Transverse colon (tissue), 4 donors: Measurements from ENCODE around the gene TMEM245.

Experiments
- CTCF ChIP-seq, 5 experiments: fragments of 200-600 bp in 3 of 5; fragments of 450-650 bp in 2 of 5; sonication (generic) in 3 of 5; IDR thresholded peaks; 1 replicate in 2 of 5; 2 replicates in 3 of 5; pipeline ENCODE4 v1.5.1; 2016 to 2017; ENCODE audit warnings: antibody characterized with exemption in 5 of 5, inconsistent platforms in 3 of 5, mild to moderate bottlenecking in 2 of 5, moderate library complexity in 1 of 5
- EP300 ChIP-seq: sonication (generic); formaldehyde crosslinking; IDR thresholded peaks from one replicate; pipeline ENCODE4 v1.6.1; 2017; ENCODE audit warnings: antibody characterized with exemption, low read depth
- POLR2AphosphoS5 ChIP-seq, 3 donors: sonication (generic); formaldehyde crosslinking; IDR thresholded peaks; one replicate each; pipeline ENCODE4 v1.6.1; 2016; ENCODE audit warnings: antibody characterized with exemption in 3 of 3

GRCh38 chr9:109134167-109134578 is 14.4 kb upstream of the TMEM245 start:
- TF ChIP-seq CTCF (IDR thresholded peaks at IDR 0.05): no peak
- no peak for TF ChIP-seq EP300
- TF ChIP-seq POLR2AphosphoS5 (IDR thresholded peaks at IDR 0.05): no peak
